Measurements from ENCODE around the gene CENPX. TPM values are rescaled to one million over a fixed set of nuclear protein-coding genes. Genes with fewer than 3 reads are reported as not detected.

The CENPX gene
- total and polyA plus RNA-seq, 8 donors: 42.9 to 77.7 (median 49.8) TPM

- Histone ChIP-seq H3K4me3 (peak within 1 kb of the TSS; percentile 67 to 78), H3K27me3 (peaks cover 0 to 6% of the 10 kb centered on the region in 2 donors), H3K36me3 (no peaks in the 10 kb centered on the region), H3K9me3 (no peaks in the 10 kb centered on the region), H3K27ac (peak within 1 kb of the TSS; percentile 96), H3K4me1 (peaks cover 13 to 32% of the 10 kb centered on the region in 2 donors)
- TF ChIP-seq CTCF (IDR thresholded peaks at IDR 0.05): peak; percentile 68 to 77
- ATAC-seq (peak; percentile 98), DNase-seq (peak; percentile 94 to 99 (median 96))
- intact Hi-C loops (cut with DNase I): no loop called here
Measured at GRCh38 chr17:82037092-82037888, 14.6 kb upstream of the CENPX start, which contains the start of gene DCXR. TSS of gene DCXR (minus strand) at chr17:82037697. CDS start at chr17:82037682, 15 bp downstream.

- H3K36me3 ChIP-seq: no peaks in the 10 kb centered on the region
- DNase-seq: no peak
- TF ChIP-seq CTCF (IDR thresholded peaks at IDR 0.05): no peak
- intact Hi-C loops (cut with DNase I): no loop called here
- peaks cover 0 to 12% of the 10 kb centered on the region in 2 donors for H3K27me3 ChIP-seq
- H3K27ac ChIP-seq: peak overlapping the region; percentile 96
- H3K9me3 ChIP-seq: no peaks in the 10 kb centered on the region
- ATAC-seq: no peak
- peak overlapping the region; percentile 67 to 78 for H3K4me3 ChIP-seq
- H3K4me1 ChIP-seq: peaks cover 13 to 38% of the 10 kb centered on the region in 2 donors
Measured at GRCh38 chr17:82036634-82037091, 14.0 kb upstream of the CENPX start.

GRCh38 chr17:82035956-82036633, 13.4 kb upstream of the CENPX start:
- Histone ChIP-seq H3K4me1 (peaks cover 13 to 40% of the 10 kb centered on the region in 2 donors), H3K4me3 (peak overlapping the region; percentile 67 to 78), H3K9me3 (no peaks in the 10 kb centered on the region), H3K27ac (no peak overlapping the region), H3K27me3 (peaks cover 0 to 12% of the 10 kb centered on the region in 2 donors), H3K36me3 (no peaks in the 10 kb centered on the region)
- ATAC-seq: no peak
- intact Hi-C loops (cut with DNase I): no loop called here
- TF ChIP-seq CTCF (IDR thresholded peaks at IDR 0.05): no peak
- DNase-seq: no peak

GRCh38 chr17:82035488-82035887, 12.8 kb upstream of the CENPX start:
- intact Hi-C loops (cut with DNase I): no loop called here
- no peak for TF ChIP-seq CTCF (IDR thresholded peaks at IDR 0.05)

More at GRCh38 chr17:82035488-82035887, 12.8 kb upstream of the CENPX start:
- Histone ChIP-seq H3K9me3 (no peaks in the 10 kb centered on the region), H3K36me3 (no peaks in the 10 kb centered on the region), H3K4me1 (peaks cover 13 to 46% of the 10 kb centered on the region in 2 donors), H3K27me3 (peaks cover 0 to 12% of the 10 kb centered on the region in 2 donors), H3K4me3 (no peak overlapping the region), H3K27ac (no peak overlapping the region)
- ATAC-seq (no peak), DNase-seq (no peak)

All from left lung (tissue), 10 donors.